Measurements from ENCODE around the gene IL20RA. TPM values are rescaled to one million over a fixed set of nuclear protein-coding genes. Genes with fewer than 3 reads are reported as not detected.

The IL20RA gene
- total RNA-seq, 1 donor from 2014 or later, result 13.3 TPM

DNA sequence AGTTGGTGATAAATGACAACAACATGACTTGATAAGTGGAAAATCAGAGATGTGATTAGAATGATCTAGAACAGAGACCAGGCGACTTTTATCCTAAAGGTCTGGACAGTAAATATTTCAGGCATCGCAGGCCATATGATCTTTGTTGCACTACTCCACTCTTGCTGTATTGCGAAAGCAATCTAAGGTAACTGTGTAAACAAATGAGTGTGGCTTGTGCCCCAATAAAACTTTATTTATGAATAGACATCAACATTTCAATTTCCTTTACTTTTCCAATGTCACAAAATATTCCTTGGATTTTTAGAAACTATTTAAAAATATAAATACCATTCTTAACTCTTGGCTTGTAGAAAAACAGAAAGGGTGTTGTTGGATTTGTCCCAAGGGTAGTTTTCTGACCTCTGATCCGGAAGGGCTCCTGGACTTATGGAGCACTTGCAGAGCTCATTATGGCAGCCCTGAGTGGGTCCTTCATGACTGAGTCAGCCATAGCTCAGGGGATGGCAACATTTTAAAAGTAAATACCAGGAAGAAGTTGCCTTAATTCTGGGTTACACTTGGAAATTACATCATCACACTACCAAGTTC is 34.5 kb downstream of the IL20RA start:
- no peaks in the 10 kb centered on the region for H3K27me3 ChIP-seq
- ATAC-seq (no peak), DNase-seq (no peak)
- TF ChIP-seq, protein P1, sequence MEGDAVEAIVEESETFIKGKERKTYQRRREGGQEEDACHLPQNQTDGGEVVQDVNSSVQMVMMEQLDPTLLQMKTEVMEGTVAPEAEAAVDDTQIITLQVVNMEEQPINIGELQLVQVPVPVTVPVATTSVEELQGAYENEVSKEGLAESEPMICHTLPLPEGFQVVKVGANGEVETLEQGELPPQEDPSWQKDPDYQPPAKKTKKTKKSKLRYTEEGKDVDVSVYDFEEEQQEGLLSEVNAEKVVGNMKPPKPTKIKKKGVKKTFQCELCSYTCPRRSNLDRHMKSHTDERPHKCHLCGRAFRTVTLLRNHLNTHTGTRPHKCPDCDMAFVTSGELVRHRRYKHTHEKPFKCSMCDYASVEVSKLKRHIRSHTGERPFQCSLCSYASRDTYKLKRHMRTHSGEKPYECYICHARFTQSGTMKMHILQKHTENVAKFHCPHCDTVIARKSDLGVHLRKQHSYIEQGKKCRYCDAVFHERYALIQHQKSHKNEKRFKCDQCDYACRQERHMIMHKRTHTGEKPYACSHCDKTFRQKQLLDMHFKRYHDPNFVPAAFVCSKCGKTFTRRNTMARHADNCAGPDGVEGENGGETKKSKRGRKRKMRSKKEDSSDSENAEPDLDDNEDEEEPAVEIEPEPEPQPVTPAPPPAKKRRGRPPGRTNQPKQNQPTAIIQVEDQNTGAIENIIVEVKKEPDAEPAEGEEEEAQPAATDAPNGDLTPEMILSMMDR (IDR thresholded peaks at IDR 0.05), result no peak
- peaks cover 6% of the 10 kb centered on the region for H3K36me3 ChIP-seq
- H3K27ac ChIP-seq, result no peak overlapping the region
- no peaks in the 10 kb centered on the region for H3K9me3 ChIP-seq
- intact Hi-C loops (cut with DNase I), result no loop called here
- H3K4me3 ChIP-seq, result no peak overlapping the region
- no peaks in the 10 kb centered on the region for H3K4me1 ChIP-seq

DNA sequence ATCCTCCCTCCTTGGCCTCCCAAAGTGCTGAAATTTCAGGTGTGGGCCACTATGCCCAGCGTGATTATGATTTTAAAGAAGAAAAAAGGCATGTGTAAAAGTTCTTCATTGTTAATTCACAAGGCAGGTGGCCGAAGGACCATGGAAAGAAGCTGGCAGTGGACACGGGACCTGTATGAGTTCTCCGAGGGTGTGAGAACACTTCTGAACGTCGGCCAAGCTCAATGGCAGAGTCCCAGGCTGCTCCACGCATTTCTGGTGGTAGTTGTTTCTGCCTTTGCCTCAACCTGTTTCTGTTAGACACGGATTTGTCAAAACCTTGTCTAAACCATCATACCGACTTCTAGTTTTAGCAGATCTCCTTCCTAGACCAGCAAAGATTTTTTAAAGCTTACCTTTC is 36.6 kb downstream of the IL20RA start:
- Histone ChIP-seq H3K27ac (no peak overlapping the region), H3K9me3 (no peaks in the 10 kb centered on the region), H3K27me3 (no peaks in the 10 kb centered on the region), H3K4me1 (no peaks in the 10 kb centered on the region), H3K4me3 (no peak overlapping the region), H3K36me3 (peaks cover 6% of the 10 kb centered on the region)
- TF ChIP-seq, protein P1 (IDR thresholded peaks at IDR 0.05), result no peak
- no peak for DNase-seq
- no peak for ATAC-seq
- intact Hi-C loops (cut with DNase I), result no loop called here

DNA sequence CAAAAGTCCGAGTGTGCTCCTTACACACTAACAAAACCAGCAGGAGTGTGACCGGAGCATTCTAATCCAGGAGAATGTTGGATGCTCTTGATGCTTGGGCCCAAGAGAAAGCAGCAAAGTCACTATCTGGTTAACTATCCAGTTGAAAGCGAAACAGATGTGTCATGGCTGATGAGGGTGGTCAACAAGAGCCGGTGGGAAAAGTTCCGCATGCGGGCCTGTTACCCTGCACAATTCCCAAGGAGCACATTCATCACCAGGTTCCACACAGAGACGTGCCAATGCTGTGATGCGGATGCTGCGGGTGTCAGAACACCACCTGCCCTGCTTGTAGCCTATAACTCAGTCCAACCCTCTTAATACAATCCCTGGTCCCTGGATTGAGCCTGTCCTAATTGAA is 38.7 kb downstream of the IL20RA start:
- H3K27me3 ChIP-seq, result no peaks in the 10 kb centered on the region
- H3K27ac ChIP-seq, result no peak overlapping the region
- H3K36me3 ChIP-seq, result no peaks in the 10 kb centered on the region
- DNase-seq (no peak), ATAC-seq (no peak)
- no peaks in the 10 kb centered on the region for H3K4me1 ChIP-seq
- no peak overlapping the region for H3K4me3 ChIP-seq
- H3K9me3 ChIP-seq, result no peaks in the 10 kb centered on the region
- intact Hi-C loops (cut with DNase I), result no loop called here
- TF ChIP-seq, protein P1 (IDR thresholded peaks at IDR 0.05), result no peak

DNA sequence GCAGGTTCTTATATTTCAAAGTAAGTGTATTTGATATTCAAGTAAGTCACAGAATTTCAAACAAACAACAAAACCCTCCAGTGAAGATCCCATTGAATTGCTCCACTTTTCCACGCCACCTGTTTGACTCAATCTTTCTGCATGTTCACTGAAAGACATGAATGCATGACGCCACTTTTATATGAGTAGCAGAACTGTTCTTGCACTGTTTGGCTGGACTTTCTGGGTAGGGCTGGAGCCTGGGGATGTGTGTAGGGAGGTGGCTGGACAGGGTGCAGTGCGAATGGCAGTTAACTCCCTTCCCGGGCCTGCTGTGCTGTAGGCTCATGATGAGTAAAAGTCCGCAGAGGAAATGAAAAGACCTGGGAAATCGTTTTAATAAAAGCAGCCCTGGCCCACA is 39.7 kb downstream of the IL20RA start:
- TF ChIP-seq, protein P1 (IDR thresholded peaks at IDR 0.05), result no peak
- intact Hi-C loops (cut with DNase I), result no loop called here
- DNase-seq, result no peak

DNA sequence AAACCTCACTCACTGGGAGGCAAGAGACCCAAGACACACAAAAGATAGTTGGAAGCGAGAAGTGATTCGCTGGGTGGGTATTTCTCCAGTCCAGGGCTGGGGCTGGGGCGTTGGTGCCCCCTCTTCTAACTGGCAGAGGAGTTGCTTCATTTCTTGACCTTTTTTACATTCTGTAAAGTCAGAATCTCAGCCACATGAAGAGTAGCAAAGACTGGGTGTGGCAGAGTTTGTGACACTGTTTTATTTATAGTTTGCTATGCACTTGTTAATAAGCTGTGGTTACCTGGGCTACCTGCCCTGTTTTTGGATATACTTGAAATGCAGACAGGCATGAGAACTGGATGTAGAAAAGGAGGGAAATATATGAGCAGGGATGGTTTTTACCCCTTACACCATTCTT is 42.3 kb downstream of the IL20RA start:
- DNase-seq (no peak), ATAC-seq (no peak)
- H3K4me1 ChIP-seq, result no peaks in the 10 kb centered on the region
- TF ChIP-seq, protein P1 (IDR thresholded peaks at IDR 0.05), result no peak
- no peaks in the 10 kb centered on the region for H3K27me3 ChIP-seq
- no peak overlapping the region for H3K4me3 ChIP-seq
- H3K36me3 ChIP-seq, result no peaks in the 10 kb centered on the region
- H3K9me3 ChIP-seq, result no peaks in the 10 kb centered on the region
- H3K27ac ChIP-seq, result no peak overlapping the region
- intact Hi-C loops (cut with DNase I), result no loop called here

More for the DNA sequence above, 39.7 kb downstream of the IL20RA start:
- no peaks in the 10 kb centered on the region for H3K27me3 ChIP-seq
- no peaks in the 10 kb centered on the region for H3K9me3 ChIP-seq
- H3K27ac ChIP-seq, result no peak overlapping the region
- ATAC-seq, result no peak
- H3K36me3 ChIP-seq, result no peaks in the 10 kb centered on the region
- H3K4me3 ChIP-seq, result no peak overlapping the region
- H3K4me1 ChIP-seq, result no peaks in the 10 kb centered on the region

DNA sequence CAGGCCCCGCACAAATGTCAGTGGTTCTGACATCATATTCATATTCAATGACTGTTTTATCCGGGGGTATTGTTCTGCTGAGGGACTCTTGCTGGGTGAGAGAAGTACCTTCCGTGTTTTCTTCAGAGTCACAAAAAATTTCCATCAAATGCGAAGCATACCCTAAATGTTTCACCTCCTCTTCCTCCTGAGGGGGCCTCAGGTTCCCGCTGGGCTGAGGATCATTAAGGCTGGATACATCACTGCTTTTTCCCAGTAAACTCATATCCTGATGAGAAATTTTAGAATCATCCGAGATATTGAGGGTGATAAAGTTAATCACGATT is 42.8 kb downstream of the IL20RA start:
- DNase-seq (no peak), ATAC-seq (no peak)
- H3K4me1 ChIP-seq, result no peaks in the 10 kb centered on the region
- TF ChIP-seq, protein P1 (IDR thresholded peaks at IDR 0.05), result no peak
- H3K27me3 ChIP-seq, result no peaks in the 10 kb centered on the region
- no peak overlapping the region for H3K27ac ChIP-seq
- H3K4me3 ChIP-seq, result no peak overlapping the region
- H3K9me3 ChIP-seq, result no peaks in the 10 kb centered on the region
- no peaks in the 10 kb centered on the region for H3K36me3 ChIP-seq
- intact Hi-C loops (cut with DNase I), result no loop called here
